ENCODE data around the gene LTK. TPM values are rescaled to one million over a fixed set of nuclear protein-coding genes. Genes with fewer than 3 reads are reported as not detected.

LTK gene
- 0.07 and 0.13 TPM in 2 replicates for total RNA-seq

GRCh38 chr15:41513506-41514227, at the start of gene LTK:
LTK (minus strand) TSS chr15:41513827; CDS start chr15:41513709, 118 bp downstream.

GRCh38 chr15:41558400-41559238, 45.0 kb upstream of the LTK start, which contains the start of gene TYRO3:
TYRO3 (plus strand) TSS chr15:41559212; CDS start chr15:41559258, 46 bp downstream.

GRCh38 chr15:41493205-41493901, 20.3 kb downstream of the LTK start, which contains the start of gene ITPKA:
ITPKA (plus strand) TSS chr15:41493874; CDS start chr15:41493928, 54 bp downstream.

Other genes starting within 250 kb of the LTK start
- gene OIP5, start 181.2 kb downstream of the LTK start, total RNA-seq: 11.4 and 16.9 TPM in 2 replicates
- gene NUSAP1, start 180.9 kb downstream of the LTK start, total RNA-seq: 96.3 and 172 TPM in 2 replicates
- 29.1 and 31.2 TPM in 2 replicates for gene NDUFAF1, start 111.3 kb downstream of the LTK start, total RNA-seq
- gene RTF1, start 96.7 kb downstream of the LTK start, total RNA-seq: 49.3 and 55.9 TPM in 2 replicates
- gene ITPKA, start 20.0 kb downstream of the LTK start, total RNA-seq: 0.36 and 1.2 TPM in 2 replicates
- gene RPAP1, start 30.4 kb upstream of the LTK start, total RNA-seq: 23.2 and 30.2 TPM in 2 replicates
- gene TYRO3, start 45.4 kb upstream of the LTK start, total RNA-seq: 10.4 and 12.6 TPM in 2 replicates
- 46.3 and 50.0 TPM in 2 replicates for gene MGA, start 146.6 kb upstream of the LTK start, total RNA-seq

Data from thoracic aorta endothelial cell (primary cell).